Germinal center (tissue), 1 donor: Measurements from ENCODE around the gene GAK.

Experiments
- DNase-seq: peaks from one replicate; pipeline ENCODE4 v3.0.0; 2012; ENCODE audit warnings: mixed read lengths, low spot score

Gene GAK

GRCh38 chr4:964346-965025 is 32.4 kb upstream of the GAK start:
- no peak for DNase-seq

- no peak for DNase-seq
Observed at GRCh38 chr4:963276-964225, 31.4 kb upstream of the GAK start.

- no peak for DNase-seq
Observed at GRCh38 chr4:962231-963208, 30.4 kb upstream of the GAK start.

- DNase-seq = no peak
Observed at GRCh38 chr4:961351-962230, 29.5 kb upstream of the GAK start.

GRCh38 chr4:960636-961350 is 28.7 kb upstream of the GAK start:
- no peak for DNase-seq

GRCh38 chr4:960140-960635 is 28.1 kb upstream of the GAK start:
- DNase-seq = no peak

GRCh38 chr4:959338-960139 is 27.4 kb upstream of the GAK start:
- no peak for DNase-seq

GRCh38 chr4:958696-959337 is 26.7 kb upstream of the GAK start:
- DNase-seq = no peak

GRCh38 chr4:958314-958665 is 26.2 kb upstream of the GAK start:
- DNase-seq = no peak

- no peak for DNase-seq
Observed at GRCh38 chr4:957581-958313, 25.6 kb upstream of the GAK start.

- no peak for DNase-seq
Observed at GRCh38 chr4:957231-957580, 25.1 kb upstream of the GAK start.

GRCh38 chr4:956531-957230 is 24.6 kb upstream of the GAK start:
- DNase-seq = no peak

- DNase-seq = no peak
Observed at GRCh38 chr4:955931-956381, 23.8 kb upstream of the GAK start.

GRCh38 chr4:955161-955921 is 23.2 kb upstream of the GAK start:
- DNase-seq = no peak

- no peak for DNase-seq
Observed at GRCh38 chr4:954211-955020, 22.3 kb upstream of the GAK start.

GRCh38 chr4:953574-953915 is 21.4 kb upstream of the GAK start:
- no peak for DNase-seq
